ENCODE data around the gene TIMM10B. TPM values are rescaled to one million over a fixed set of nuclear protein-coding genes. Genes with fewer than 3 reads are reported as not detected.

Gene TIMM10B
- total RNA-seq, 3 donors from 2014 or later, result 36.9 to 42.4 (median 41.0) TPM

DNA sequence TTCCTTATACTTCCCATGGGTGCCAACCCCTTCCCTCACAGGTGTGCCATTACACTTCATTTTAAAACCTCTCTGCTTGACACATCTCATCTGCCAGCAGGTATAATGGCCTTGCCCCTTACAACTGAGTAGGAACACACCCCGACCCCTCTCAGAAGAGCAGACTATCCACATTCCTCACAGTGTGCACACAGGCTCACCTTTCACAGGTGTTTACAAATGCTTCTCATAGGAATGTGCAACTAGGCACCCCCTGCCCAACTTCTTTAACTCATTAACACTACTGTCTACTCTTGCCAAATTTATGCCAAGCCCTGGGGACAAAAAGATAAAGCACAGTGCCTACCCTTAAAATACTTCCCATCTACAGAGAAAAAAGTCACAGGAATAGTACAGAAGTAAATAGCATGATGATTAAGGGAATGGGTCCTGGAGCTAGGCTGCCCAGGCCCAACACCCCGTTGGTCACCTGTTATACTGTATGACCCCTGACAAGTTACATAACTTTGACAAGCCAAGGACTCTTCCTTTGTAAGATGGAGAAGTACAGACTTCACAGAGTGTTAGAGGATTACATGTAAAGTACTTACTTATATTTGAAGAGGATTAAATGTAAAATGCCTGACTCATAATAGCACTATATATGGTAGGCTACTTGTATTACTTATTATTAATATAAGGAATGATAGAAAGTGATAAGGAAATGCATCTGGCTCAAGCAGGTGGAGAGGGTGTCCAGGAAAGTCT lies 22.8 kb upstream of the TIMM10B start:
- H3K36me3 ChIP-seq (ENCODE audit: low read depth), result peaks cover 4% of the 10 kb centered on the region
- ATAC-seq (no peak), DNase-seq (no peak)
- H3K9me3 ChIP-seq, result no peaks in the 10 kb centered on the region
- no peaks in the 10 kb centered on the region for H3K4me1 ChIP-seq (ENCODE audit: low read depth)
- intact Hi-C loops (cut with DNase I, micrococcal nuclease), result no loop called here
- H3K4me3 ChIP-seq, result no peak overlapping the region
- no peak for TF ChIP-seq CTCF (IDR thresholded peaks at IDR 0.05)

DNA sequence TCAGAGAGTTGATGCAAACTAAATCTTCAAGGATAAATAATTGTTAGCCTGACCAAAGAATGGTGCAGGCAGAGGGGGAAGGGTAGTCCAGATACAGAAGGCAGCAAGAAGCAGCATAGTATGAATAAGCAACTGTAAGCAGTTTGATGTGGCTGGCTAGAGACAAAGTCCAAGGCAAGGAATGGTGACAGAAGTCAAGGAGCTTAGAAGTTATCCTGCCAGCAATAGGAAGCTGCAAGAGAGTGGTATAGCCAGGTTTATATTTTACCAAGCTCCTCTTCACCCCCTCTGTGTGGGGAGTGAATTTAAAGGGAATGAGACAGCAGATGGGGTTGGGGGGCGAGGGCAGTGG lies 22.2 kb upstream of the TIMM10B start:
- H3K9me3 ChIP-seq, result no peaks in the 10 kb centered on the region
- DNase-seq, result no peak
- H3K4me1 ChIP-seq (ENCODE audit: low read depth), result no peaks in the 10 kb centered on the region
- peak; percentile 67 for ATAC-seq
- intact Hi-C loops (cut with DNase I, micrococcal nuclease), result no loop called here
- no peak for TF ChIP-seq CTCF (IDR thresholded peaks at IDR 0.05)
- peaks cover 4% of the 10 kb centered on the region for H3K36me3 ChIP-seq (ENCODE audit: low read depth)
- H3K4me3 ChIP-seq, result no peak overlapping the region

DNA sequence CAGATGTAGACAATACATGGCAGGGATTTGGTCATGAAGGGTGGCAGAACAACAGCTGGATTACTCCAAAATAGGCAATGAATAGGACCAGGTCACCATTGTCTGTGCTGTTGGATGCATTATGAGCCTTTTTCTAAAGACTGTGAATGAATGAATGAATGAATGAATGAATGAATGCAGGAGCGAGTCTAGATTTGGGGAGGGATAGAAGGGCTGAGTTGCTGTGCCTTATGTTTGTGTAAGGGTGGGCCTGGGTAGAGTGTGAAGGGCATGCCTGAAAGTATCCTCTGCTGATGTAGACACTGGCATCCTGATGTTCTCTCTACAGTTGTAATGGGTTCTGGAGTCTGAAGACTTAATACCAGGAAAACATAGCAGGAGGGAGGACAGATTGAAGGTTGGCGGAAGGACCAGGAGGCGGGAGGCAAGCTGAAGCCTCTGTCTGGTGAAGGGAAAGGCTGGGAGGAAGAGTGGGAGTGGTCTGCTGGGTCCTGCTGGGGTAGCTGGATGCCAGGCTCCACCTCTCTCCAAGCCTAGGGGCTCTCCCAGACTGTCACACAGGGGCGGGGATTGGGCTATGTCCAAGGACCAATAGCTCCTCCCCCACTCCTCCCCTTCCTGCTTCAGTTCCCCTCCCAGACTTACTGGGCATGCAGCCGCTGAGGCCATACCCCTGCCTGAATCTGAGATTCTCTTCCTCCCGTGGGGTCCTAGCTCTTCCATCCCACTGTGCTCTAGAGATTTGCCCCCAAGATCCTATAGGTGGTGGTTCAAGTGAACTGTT lies 12.4 kb upstream of the TIMM10B start:
- H3K4me1 ChIP-seq (ENCODE audit: low read depth), result peaks cover 18% of the 10 kb centered on the region
- intact Hi-C loops (cut with DNase I, micrococcal nuclease), result no loop called here
- no peak for TF ChIP-seq CTCF (IDR thresholded peaks at IDR 0.05)
- peak; percentile 64 for ATAC-seq
- peak; percentile 82 to 85 (median 84) for DNase-seq
- no peak overlapping the region for H3K4me3 ChIP-seq
- no peaks in the 10 kb centered on the region for H3K36me3 ChIP-seq (ENCODE audit: low read depth)
- no peaks in the 10 kb centered on the region for H3K9me3 ChIP-seq

GRCh38 chr11:6469599-6469998 lies 11.7 kb upstream of the TIMM10B start:
- intact Hi-C loops (cut with DNase I, micrococcal nuclease), result no loop called here
- Histone ChIP-seq H3K4me3 (no peak overlapping the region), H3K9me3 (no peaks in the 10 kb centered on the region), H3K4me1 (ENCODE audit: low read depth) (peaks cover 21% of the 10 kb centered on the region), H3K36me3 (ENCODE audit: low read depth) (no peaks in the 10 kb centered on the region)
- ATAC-seq, result no peak
- TF ChIP-seq CTCF (IDR thresholded peaks at IDR 0.05), result no peak
- DNase-seq, result peak in 1 of 3 donors; percentile 28

- no peak overlapping the region for H3K4me3 ChIP-seq
- H3K4me1 ChIP-seq (ENCODE audit: low read depth), result peaks cover 28% of the 10 kb centered on the region
- no peak for ATAC-seq
- H3K9me3 ChIP-seq, result no peaks in the 10 kb centered on the region
- intact Hi-C loops (cut with DNase I, micrococcal nuclease), result no loop called here
- H3K36me3 ChIP-seq (ENCODE audit: low read depth), result peaks cover 4% of the 10 kb centered on the region
- DNase-seq, result no peak
- no peak for TF ChIP-seq CTCF (IDR thresholded peaks at IDR 0.05)
Measured at GRCh38 chr11:6472934-6473333, 8.4 kb upstream of the TIMM10B start.
